HG03469 (cell line): ENCODE data around the gene GNGT1.

Source experiments
- ATAC-seq: cut with Tn5 transposase; IDR thresholded peaks from one replicate; pipeline ENCODE4 v1.9.1; 2021; ENCODE audit warnings: mild to moderate bottlenecking, moderate library complexity, moderate number of reproducible peaks; ENCODE audit not compliant: unreplicated experiment

GNGT1 gene

DNA sequence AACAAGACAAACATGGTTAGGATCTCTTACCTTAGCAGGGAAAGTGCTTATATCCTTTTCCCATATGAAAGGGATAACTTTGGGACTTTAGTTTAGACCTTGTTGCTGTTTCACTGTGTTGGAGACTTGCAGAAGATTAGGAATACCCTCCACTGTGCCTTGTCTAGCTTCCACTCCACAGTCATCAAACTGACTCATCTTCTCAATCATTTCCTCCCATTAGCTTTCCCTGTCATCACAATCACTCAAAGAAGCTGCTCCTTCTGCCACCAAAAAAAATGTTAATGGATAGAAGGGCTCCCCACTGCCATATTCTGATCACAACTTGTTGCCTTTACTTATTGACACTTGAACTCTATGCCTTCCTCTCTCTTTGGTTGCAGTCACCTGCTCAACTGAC, 31.9 kb downstream of the GNGT1 start:
- no peak for ATAC-seq

DNA sequence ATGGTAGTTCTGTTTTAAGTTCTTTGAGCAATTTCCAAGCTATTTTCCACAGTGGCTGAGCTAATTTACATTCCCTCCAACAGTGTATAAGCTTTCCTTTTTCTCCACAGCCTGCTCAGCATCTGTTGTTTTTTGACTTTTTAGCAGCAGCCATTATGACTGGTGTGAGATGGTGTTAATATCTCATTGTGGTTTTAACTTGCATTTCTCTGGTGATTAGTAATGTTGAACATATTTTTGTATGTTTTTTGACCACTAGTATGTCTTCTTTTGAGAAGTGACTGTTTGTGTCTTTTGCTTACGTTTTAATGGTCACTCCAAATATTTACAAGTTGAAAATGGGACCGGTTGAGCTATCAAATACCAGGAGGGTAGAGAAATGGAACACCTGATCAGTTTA, 35.6 kb downstream of the GNGT1 start:
- ATAC-seq = no peak

DNA sequence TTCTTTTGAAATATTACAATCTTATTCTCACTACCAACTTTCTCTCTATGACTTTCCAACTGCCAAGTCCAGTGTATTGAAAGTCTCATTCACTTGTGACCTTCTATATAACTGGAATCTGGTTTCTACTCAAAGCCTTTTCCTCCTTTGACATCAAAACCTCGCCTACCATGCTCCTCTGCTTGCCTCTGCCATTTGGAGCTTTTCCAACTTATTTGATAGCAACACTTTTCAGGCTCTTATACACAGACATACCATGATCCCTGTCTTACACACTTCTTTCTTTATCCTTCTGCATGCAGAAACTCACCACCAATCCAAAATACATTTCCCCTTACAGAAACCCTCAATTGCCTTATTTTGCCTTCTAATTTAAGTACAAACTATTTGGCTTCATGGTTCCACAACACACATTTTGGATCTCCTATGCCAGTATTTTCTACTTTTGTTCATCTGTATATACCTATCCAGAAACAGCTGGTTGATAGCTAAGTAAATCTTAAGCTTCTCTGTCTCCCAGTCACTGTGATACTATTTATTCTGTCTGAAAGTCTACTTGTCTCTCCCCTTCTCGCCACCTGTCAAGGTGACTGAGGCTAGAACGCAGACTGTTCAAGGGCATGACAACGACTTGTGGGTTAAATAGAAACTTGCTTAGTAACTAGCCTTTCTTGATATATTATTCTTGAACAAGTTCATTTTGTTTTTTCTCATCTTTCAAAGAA, 37.6 kb downstream of the GNGT1 start:
- no peak for ATAC-seq

DNA sequence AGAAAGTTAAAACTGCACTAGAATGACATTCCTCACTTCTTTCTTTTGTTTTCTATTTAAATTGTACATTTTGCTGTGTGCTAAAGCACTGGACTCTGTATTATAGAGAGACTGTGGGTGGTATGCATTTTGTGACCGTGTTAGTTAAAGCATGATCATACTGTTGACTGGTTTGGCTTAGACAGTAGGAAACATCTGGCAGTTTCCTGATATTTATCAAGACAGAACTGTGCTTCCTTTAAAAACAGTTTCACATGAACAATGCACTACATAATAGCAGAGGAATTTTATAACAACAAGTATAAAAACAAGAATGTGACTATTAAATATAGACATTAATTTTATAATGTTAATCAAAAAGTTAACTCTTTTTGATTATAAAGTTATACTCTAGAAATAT, 38.3 kb downstream of the GNGT1 start:
- no peak for ATAC-seq

DNA sequence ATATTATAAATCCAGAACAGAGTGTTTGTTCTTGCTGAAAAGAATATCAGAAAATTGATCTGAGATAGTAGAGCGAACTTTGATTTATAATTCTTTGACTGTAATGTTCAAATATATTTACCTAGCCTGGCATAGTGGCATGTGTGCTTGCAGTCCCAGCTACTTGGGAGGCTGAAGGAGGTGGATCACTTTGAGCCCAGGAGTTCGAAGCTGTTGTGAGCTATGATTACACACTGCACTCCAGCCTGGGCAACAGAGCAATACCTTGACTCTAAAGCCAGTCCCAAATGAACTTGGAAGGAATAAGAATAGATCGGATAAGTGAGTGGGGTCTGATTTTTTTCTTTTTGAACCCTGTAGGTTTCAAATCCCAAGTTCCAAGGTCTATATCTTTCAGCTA, 38.7 kb downstream of the GNGT1 start:
- no peak for ATAC-seq

DNA sequence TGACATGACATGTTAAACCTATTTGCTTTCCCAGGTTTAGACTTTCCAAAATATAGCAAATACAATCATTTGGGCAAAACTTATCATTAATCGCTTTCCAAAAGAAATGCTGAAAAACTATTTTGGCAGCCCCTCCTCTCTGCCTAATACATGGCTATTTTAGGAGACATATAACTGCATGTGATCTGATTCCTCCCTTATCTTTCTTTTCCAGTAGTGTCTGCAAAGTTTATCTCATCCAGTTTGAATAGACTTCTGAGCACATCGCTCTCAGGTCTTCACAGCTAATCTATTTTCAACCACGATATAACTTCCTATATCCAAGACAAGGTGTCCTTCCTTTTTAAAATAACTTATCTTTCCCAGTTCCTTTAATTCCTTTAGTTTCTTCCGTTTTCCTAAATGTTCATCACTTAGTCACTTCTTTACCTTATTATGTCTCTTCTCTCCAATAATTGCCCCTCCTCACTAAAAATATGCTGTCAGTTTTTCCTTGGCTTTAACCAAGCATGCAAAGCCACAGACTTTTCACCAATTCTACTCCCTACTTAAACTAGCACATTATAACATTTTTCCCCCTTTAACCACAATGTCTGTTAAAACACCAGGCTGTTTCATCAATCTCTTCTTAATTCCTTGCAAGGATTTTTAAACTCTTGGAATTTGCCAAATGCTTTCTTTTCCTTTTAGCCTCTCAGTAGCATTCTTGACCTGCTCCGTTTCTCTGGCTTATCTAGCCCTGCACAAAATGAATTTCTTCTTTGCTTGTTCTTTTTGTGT, 39.6 kb downstream of the GNGT1 start:
- ATAC-seq = no peak

DNA sequence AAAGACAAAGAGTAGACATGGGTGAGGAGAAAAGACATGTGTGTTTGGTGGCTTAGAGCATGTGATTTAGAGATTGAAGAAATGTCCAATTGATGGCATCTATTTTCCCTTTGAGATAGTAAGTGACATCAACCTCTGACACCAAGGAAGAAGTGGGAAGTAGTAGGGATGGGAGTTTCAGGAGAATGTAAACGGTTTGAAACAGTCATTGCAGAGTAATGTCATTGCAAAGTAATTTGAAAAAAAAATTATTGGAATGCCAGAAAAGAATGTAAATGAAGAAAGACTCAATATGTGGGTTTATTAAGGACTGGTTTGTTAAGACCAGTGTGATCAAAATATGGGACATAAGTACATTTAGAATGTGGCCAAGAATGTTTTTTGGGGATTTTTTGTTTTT, 41.7 kb downstream of the GNGT1 start:
- ATAC-seq = no peak

DNA sequence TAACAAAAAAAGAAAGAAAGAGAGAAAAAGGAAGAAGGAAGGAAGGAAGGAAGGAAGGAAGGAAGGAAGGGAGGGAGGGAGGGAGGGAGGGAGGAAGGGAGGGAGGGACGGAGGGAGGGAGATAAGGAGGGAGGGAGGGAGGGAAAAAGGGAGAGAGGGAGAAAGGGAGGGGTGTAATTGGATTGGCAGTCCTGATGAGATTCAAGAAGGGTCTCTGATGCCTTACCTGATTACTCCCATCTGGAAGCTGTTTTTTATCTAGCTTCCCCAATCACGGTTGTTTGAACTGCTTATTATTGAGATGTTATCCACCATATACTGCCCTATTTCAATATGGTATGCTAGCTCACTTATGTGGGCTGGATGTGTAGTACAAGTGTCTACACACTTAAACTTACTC, 42.5 kb downstream of the GNGT1 start:
- ATAC-seq = no peak

DNA sequence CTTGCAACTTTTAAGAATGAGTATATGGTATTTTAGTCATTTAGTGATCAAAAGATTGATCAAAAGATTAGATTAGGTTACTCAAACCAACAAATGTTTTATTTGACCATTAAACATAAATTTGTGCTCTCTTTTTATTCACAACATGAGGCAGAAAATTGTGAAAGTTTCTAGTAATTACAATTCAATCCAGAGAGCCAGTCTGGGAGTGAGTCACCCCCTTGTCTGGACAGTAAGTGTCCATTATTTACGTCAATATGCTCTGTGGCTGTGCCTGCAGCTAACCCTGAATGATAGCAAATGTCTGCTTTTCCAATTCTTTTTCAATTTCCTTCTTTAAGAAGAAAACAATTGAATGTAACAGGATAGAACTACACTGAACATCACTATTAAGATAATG, 43.1 kb downstream of the GNGT1 start:
- no peak for ATAC-seq

DNA sequence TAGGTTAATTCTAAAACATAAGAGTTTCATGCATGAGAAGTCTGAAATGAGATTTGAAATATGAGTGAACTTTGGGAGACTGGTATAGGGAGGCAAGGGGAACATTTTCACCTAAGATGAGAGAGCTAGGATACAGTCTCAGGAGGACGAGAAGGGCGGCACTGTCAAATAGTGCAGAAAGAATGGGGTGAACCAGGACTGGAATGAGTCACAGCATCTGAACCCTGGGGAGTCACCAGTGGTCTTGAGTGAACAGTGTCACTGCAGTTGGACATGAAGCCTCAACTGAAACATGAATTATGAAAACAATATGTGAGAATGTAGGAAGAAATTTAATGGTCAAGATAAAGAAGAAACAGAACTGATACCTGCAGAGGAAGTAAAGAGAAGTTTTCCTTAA, 48.9 kb downstream of the GNGT1 start:
- peak; percentile 86 for ATAC-seq

DNA sequence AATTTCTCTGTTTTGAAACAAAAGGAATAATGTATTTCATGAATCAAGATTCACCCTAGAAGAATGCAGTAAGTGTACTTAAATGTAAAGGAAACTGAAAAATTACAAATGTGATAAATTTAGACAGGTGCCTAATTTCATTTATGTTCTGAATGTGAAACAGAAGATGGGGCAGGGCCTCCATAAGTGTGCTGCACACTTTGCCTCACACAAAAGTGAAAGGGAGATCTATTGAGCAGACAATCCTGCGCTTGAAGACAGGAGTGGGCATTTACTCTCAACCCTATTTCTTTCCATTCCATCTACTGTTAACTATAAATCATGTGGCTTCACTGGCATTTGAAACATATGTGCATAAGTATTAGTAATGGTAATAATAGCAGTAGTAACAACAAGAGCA, 51.4 kb downstream of the GNGT1 start:
- ATAC-seq = no peak

DNA sequence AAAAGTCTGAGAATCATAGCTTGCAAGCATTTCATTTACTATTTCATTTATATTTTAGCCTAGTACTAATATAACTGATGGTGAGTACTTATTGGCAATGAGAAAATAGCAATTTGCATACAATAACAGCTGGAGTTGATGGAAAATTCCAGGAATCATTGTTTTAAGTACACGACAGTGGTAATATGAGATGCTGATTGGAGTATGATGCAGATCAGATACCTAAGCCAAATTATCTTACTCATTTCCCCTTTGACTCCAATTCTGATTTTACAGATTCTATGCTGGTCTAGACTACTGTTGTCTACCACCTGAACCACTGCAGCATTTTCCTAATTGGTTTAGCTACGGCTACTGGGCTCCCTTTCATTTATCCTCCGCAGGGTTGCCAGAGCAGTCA, 51.8 kb downstream of the GNGT1 start:
- no peak for ATAC-seq

DNA sequence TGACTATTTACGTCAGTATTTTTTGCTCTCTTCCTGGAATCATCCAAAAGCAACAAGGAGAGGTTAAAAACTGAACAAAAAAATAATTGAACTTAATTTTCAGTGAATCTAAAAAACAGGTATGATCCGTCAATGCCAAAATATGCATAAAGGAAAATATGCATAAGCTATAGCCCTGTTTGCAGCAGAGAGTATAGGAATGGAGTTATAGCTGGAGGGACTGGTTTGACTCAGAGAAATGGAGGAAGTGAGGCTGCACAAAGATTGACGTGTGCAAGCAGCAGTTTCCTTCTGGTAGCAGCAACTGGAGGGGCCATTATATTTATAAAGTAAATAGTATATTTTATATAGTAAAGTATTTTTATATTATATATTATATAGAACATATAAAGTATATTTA, 52.3 kb downstream of the GNGT1 start:
- ATAC-seq = no peak
